GM12892 (cell line): ENCODE measurements around the gene C5.
A peak's percentile ranks its signal among the peaks of the same experiment; 100 is the strongest.

Experiments used
- DNase-seq: peaks from one replicate; pipeline ENCODE4 v3.0.0; 2011; ENCODE audit not compliant: insufficient read length
- FAIRE-seq: peaks from 2 replicates; lab custom pipeline; 2011; peaks lifted over from hg19 to GRCh38; lab: Jason Lieb, UNC
- POLR2A ChIP-seq: IDR thresholded peaks from 2 replicates; pipeline ENCODE4 v1.6.1; 2011; ENCODE audit warnings: low read depth, low read length, control low read depth
- POLR2AphosphoS5 ChIP-seq: IDR thresholded peaks from 2 replicates; pipeline ENCODE4 v1.6.1; 2011; ENCODE audit warnings: low read depth, low read length, control low read depth
- TAF1 ChIP-seq: IDR thresholded peaks from 2 replicates; pipeline ENCODE4 v1.6.1; 2011; ENCODE audit warnings: low read depth, mild to moderate bottlenecking, control low read depth, low read length, borderline replicate concordance

Gene C5

GRCh38 chr9:120937596-120937995 lies 112.5 kb downstream of the C5 start:
- no peak for TF ChIP-seq POLR2AphosphoS5
- TF ChIP-seq POLR2A: no peak
- TF ChIP-seq TAF1: no peak
- FAIRE-seq (no peak), DNase-seq (no peak)

- FAIRE-seq (no peak), DNase-seq (no peak)
- no peak for TF ChIP-seq POLR2A
- no peak for TF ChIP-seq TAF1
- TF ChIP-seq POLR2AphosphoS5: no peak
These were observed 112.9 kb downstream of the C5 start for GRCh38 chr9:120937127-120937526.

GRCh38 chr9:120936764-120937122 lies 113.3 kb downstream of the C5 start:
- no peak for FAIRE-seq
- no peak for DNase-seq
- TF ChIP-seq TAF1 (no peak), POLR2A (no peak), POLR2AphosphoS5 (no peak)

- DNase-seq (peak; percentile 56), FAIRE-seq (peak; percentile 80)
- no peak for TF ChIP-seq TAF1
- TF ChIP-seq POLR2A: 0 out of 2 replicates have a peak, but pooled peaks have one; percentile 7
These were observed 113.9 kb downstream of the C5 start for GRCh38 chr9:120936011-120936763.

GRCh38 chr9:120935383-120935857 lies 114.7 kb downstream of the C5 start:
- FAIRE-seq (no peak), DNase-seq (no peak)
- TF ChIP-seq TAF1: no peak
- TF ChIP-seq POLR2AphosphoS5: no peak
- no peak for TF ChIP-seq POLR2A

GRCh38 chr9:120934281-120934680 lies 115.8 kb downstream of the C5 start:
- DNase-seq (no peak), FAIRE-seq (no peak)
- TF ChIP-seq POLR2A: 0 out of 2 replicates have a peak, but pooled peaks have one; percentile 20
- no peak for TF ChIP-seq TAF1

- TF ChIP-seq POLR2AphosphoS5 (no peak), TAF1 (no peak), POLR2A (peak; percentile 38; the same call in 1 of the 2 replicates)
- DNase-seq: no peak
- peak; percentile 69 for FAIRE-seq
These were observed 116.6 kb downstream of the C5 start for GRCh38 chr9:120933310-120934055.

GRCh38 chr9:120932086-120932823 lies 117.8 kb downstream of the C5 start:
- DNase-seq (no peak), FAIRE-seq (peak; percentile 87)
- peak; percentile 46; the same call in 1 of the 2 replicates for TF ChIP-seq POLR2A
- peak; percentile 72 for TF ChIP-seq POLR2AphosphoS5
- no peak for TF ChIP-seq TAF1

GRCh38 chr9:120931231-120932085 lies 118.6 kb downstream of the C5 start:
- TF ChIP-seq POLR2AphosphoS5: peak; percentile 81
- peak; percentile 81 for TF ChIP-seq POLR2A
- peak; percentile 59; the same call in 1 of the 2 replicates for TF ChIP-seq TAF1
- FAIRE-seq: peak; percentile 91
- peak; percentile 53 for DNase-seq

GRCh38 chr9:120929229-120929791 lies 120.8 kb downstream of the C5 start:
- TF ChIP-seq POLR2AphosphoS5 (0 out of 2 replicates have a peak, but pooled peaks have one; percentile 44), TAF1 (peak; percentile 2; the same call in 1 of the 2 replicates), POLR2A (no peak)
- DNase-seq (no peak), FAIRE-seq (no peak)
